Stimulated activated CD4-positive, alpha-beta T cell treated with anti-CD3 and anti-CD28 coated beads, Interleukin-12 subunit alpha, Interleukin-12 subunit beta, amount 100 ng/mL, for 24 hours (primary cell): ENCODE measurements around the gene RBP3.

ENCODE experiments used
- DNase-seq, 2 experiments: peaks; one replicate each; pipeline ENCODE4 v3.0.0-alpha.2; 2020; ENCODE audit warnings: low read depth in 2 of 2

RBP3 gene

DNA sequence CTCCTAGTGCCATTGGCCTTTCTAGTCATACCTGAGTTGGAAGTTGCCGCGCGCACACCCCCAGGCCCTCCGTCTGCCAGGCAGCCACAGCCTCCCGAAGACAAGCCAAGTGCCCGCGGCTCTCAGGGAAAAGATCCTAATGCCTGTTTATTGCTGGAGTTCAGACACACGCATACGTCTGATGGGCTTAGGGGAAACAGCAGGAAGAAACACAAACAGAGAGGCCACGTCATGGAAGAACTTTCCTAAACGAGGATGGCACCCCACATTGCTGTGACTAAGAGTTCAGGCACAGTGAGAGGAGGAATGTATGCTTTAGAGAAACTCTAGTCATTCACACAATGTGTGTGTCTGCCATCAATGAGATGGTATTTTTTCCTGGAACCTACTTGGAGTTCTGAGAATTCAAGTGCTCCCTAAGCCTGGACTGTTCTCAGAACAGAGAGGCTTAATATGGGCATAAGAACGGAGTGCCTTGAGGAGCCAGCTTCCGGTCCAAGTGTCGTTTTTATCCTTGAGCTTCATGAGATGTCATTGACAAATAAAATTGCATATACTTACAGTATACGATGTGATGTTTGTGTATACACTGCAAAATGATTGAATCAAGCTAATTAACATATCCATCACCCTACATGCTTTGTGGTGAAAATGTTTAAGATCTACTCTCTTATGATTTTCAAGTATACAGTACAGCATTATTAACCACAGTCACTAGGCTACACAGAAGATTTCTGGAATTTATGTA lies 11.6 kb upstream of the RBP3 start:
- DNase-seq: no peak

DNA sequence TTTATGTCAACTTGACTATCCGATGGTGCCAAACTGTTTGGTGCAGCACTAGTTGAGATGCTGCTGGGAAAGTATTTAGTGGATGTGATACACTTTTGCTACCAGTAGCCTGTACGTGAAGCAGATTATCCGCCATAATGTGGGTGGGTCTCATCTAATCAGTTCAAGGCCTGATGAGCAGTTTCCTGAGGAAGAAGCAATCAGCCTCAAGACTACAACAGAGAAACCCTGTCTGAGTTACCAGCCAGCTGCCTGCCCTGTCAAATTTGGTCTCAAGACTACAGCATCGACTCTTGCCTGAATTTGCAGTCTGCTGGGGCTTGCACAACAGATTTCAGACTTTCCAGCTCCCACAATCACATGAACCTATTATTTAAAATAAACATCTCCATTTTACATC lies 10.9 kb upstream of the RBP3 start:
- no peak for DNase-seq

DNA sequence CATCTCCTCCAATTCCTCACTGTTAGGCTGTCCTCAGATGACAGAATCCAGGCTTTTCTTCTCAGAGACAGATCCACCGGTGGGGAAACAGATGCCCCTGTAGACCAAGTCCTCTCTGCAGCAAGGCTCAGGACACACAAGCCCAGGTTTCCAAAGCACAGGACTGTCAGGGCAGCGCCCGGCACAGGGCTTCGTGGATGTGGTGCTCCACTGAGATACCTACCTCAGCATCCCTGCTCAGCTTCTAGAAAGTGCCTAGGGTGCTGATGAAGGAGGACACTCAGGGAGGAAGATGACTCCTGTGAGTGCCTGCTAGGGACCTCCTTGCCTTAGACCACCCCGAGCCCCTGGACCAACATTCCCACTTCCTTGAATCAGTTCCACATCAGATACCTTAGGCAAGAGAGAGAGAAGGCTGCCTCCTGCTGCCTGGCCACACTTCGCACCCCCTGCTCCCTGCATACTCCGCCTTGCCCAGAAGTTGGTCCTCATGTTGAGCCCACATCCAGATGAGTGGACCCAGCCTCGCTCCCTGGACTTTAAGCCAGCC lies 8.9 kb upstream of the RBP3 start:
- no peak for DNase-seq

DNA sequence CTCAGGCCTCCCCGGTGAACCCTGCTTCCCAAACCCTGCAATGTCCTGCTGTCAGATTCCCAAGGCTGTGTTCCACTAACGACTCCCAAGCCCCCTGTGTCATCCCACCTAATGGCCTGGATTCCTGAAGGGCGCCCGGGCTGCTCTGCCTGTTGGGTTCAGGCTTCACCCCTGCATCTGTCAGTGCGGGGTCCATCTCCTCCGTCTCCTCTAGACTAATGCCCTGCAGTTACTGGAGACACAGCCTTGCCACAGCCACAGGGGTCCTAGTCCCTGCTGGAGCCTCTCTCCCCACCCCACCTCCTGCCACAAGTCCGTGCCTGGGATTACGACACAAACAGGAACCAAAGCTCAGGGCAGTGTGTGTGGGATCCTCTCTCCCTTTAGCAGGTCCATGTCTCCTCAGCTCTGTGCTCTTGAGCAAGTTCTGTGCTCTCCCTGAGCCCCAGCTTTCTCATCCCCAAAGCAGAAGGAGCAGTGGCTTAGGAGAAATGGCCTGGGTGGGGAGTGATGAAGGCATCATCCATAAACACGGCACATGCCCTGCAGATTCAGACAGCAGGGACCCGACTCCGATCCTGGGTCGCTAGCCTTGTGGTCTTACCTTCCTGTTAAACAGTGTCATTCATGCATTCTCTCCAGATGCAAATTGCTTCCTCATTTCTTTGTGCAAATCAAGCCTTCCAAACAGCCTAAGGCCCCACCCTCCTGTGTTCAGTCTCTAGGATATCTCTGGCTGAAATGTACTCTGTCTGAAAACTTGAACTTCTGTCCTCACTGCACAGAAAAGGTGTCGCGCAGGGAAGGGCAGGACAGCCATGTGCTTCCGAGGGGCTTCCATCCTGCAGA lies 8.2 kb upstream of the RBP3 start:
- DNase-seq: no peak

DNA sequence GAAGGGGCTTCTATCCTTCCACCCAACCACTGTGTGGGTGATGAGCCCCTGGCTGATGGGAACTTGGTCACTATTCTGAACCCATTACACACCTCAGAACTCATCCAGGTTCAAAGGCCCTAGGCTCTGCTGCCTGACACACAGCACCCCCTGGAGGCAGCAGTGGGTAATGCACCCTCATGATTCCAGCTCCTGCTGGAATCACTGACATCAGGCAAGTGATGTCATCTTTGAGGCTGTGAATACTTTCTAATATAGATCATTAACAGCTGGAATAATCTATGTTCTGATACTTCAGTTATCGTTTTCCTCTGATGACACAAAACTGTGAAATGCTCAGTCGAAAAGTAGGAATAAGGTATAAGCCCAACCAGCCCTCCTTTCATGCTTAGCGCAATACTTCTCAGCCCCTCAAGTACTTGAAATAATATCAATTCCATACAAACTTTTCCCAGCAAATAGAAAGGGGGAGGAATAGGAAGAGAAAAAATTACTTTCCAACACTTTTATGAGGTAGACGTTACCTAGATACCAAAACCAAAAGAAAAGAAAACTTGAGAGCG lies 7.5 kb upstream of the RBP3 start:
- peak; percentile 37 to 69 for DNase-seq

DNA sequence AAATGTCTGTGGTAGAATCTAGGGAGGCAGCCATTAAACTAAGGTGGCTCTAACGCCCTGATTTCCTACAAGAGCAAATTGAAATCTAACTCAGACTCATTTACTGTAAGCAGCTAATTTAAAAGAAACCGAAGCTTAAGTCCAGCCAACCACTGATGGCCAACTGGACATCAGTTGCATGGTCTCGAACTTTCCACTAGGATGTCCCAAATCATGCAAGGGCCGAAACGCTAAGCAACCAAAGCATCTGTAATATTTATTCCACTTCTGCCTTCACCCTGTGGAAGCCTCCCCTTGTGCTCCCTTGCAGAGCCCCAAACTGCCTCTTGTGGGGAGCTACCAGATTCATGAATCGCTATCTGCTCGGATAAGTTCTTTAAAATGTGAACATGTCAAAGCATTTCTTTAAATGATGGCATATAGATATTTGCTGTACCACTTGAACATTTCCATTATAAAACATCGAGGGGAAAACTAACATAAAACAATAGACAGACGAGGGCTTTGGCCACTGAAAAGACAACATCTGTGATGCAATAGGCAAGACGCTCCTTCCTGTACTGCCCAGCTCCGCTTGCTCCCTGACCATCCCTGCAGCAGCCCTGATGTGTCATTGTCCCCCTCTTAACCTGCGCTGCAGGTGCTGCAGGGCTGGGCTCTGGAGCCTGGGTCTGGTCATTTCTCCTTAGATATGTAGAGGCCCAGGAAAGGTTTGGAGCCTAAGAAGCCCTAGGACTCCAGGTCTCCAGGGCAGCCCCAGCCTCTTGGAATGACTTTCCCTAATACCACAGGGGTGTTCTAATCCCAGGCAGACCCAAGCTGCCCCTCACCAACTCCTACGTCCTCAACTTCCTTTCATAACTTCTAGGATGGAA lies 2.9 kb upstream of the RBP3 start:
- no peak for DNase-seq

DNA sequence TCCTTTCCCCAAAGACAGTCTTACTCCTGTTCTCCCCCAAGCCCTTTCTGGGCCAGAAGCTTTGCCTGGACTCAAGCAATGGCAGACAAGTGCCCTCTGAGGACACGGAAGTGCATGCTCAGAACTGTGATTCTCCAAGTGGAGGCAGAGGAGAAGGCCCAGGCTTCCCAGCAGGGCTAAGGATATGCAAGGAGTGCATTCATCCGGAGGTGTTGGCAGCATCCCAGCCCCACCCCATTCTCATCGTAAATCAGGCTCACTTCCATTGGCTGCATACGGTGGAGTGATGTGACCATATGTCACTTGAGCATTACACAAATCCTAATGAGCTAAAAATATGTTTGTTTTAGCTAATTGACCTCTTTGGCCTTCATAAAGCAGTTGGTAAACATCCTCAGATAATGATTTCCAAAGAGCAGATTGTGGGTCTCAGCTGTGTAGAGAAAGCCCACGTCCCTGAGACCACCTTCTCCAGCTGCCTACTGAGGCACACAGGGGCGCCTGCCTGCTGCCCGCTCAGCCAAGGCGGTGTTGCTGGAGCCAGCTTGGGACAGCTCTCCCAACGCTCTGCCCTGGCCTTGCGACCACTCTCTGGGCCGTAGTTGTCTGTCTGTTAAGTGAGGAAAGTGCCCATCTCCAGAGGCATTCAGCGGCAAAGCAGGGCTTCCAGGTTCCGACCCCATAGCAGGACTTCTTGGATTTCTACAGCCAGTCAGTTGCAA lies 1.4 kb upstream of the RBP3 start:
- no peak for DNase-seq

DNA sequence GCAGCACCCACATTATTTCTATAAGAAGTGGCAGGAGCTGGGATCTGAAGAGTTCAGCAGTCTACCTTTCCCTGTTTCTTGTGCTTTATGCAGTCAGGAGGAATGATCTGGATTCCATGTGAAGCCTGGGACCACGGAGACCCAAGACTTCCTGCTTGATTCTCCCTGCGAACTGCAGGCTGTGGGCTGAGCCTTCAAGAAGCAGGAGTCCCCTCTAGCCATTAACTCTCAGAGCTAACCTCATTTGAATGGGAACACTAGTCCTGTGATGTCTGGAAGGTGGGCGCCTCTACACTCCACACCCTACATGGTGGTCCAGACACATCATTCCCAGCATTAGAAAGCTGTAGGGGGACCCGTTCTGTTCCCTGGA lies 874 bp upstream of the RBP3 start:
- DNase-seq: no peak

DNA sequence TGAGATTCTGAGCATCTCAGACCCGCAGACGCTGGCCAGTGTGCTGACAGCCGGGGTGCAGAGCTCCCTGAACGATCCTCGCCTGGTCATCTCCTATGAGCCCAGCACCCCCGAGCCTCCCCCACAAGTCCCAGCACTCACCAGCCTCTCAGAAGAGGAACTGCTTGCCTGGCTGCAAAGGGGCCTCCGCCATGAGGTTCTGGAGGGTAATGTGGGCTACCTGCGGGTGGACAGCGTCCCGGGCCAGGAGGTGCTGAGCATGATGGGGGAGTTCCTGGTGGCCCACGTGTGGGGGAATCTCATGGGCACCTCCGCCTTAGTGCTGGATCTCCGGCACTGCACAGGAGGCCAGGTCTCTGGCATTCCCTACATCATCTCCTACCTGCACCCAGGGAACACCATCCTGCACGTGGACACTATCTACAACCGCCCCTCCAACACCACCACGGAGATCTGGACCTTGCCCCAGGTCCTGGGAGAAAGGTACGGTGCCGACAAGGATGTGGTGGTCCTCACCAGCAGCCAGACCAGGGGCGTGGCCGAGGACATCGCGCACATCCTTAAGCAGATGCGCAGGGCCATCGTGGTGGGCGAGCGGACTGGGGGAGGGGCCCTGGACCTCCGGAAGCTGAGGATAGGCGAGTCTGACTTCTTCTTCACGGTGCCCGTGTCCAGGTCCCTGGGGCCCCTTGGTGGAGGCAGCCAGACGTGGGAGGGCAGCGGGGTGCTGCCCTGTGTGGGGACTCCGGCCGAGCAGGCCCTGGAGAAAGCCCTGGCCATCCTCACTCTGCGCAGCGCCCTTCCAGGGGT lies 703 bp downstream of the RBP3 start:
- no peak for DNase-seq

DNA sequence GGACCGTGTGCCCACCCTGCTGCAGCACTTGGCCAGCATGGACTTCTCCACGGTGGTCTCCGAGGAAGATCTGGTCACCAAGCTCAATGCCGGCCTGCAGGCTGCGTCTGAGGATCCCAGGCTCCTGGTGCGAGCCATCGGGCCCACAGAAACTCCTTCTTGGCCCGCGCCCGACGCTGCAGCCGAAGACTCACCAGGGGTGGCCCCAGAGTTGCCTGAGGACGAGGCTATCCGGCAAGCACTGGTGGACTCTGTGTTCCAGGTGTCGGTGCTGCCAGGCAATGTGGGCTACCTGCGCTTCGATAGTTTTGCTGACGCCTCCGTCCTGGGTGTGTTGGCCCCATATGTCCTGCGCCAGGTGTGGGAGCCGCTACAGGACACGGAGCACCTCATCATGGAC lies 1.4 kb downstream of the RBP3 start:
- no peak for DNase-seq

DNA sequence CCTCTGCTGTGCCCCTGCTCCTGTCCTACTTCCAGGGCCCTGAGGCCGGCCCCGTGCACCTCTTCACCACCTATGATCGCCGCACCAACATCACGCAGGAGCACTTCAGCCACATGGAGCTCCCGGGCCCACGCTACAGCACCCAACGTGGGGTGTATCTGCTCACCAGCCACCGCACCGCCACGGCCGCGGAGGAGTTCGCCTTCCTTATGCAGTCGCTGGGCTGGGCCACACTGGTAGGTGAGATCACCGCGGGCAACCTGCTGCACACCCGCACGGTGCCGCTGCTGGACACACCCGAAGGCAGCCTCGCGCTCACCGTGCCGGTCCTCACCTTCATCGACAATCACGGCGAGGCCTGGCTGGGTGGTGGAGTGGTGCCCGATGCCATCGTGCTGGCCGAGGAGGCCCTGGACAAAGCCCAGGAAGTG lies 1.8 kb downstream of the RBP3 start:
- DNase-seq: no peak

DNA sequence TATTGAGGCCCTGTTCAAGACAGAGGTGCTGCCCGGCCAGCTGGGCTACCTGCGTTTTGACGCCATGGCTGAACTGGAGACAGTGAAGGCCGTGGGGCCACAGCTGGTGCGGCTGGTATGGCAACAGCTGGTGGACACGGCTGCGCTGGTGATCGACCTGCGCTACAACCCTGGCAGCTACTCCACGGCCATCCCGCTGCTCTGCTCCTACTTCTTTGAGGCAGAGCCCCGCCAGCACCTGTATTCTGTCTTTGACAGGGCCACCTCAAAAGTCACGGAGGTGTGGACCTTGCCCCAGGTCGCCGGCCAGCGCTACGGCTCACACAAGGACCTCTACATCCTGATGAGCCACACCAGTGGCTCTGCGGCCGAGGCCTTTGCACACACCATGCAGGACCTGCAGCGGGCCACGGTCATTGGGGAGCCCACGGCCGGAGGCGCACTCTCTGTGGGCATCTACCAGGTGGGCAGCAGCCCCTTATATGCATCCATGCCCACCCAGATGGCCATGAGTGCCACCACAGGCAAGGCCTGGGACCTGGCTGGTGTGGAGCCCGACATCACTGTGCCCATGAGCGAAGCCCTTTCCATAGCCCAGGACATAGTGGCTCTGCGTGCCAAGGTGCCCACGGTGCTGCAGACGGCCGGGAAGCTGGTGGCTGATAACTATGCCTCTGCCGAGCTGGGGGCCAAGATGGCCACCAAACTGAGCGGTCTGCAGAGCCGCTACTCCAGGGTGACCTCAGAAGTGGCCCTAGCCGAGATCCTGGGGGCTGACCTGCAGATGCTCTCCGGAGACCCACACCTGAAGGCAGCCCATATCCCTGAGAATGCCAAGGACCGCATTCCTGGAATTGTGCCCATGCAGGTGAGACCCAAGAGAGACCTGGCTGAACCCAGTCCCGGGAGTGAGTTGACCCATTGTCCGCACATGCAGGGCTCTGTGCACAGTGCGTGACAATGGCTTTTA lies 2.8 kb downstream of the RBP3 start:
- no peak for DNase-seq

DNA sequence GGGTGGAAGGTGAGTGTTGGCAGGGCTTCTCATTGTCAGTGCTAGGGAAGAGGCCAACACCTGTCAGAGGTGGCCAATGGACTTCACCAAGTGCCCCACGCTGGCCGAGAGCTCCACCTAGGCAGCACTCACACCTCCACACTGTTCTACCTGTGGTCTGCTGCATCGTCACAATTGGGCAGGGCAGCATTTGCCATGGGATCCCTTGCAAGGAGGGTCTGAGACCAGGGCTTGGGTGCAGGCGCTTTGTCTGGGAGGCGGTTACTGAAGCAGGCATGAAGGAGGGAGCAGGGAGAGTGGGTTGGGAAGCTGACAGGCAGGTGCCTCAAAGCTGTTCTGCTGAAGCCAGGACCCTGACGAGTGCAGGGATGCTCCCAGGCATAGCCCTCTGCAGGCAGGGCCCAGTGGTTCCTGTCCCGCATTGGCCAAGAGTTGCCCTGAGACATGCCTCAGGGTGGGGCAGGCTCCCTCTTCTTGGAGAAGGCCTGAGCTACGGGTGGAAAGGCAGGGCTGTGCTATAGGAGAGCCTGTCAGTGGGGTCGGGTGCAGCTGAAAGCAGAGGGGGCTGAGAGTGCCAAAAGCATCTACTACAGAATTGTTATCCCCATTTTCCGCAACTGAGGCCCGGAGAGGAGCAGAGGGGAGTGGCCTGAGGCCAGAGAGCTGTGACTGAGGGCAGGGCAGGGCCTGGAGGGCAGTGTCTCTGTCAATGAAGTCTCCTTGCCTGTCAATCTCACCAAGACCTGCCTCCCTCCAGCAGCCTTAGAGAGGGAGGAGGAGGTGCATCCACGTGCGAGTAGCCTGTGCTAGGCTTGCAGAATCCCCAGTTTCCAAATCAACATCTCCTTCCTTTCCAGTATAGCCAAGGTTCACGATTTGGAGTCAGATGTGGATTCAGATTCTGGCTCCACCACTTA lies 4.0 kb downstream of the RBP3 start:
- no peak for DNase-seq

DNA sequence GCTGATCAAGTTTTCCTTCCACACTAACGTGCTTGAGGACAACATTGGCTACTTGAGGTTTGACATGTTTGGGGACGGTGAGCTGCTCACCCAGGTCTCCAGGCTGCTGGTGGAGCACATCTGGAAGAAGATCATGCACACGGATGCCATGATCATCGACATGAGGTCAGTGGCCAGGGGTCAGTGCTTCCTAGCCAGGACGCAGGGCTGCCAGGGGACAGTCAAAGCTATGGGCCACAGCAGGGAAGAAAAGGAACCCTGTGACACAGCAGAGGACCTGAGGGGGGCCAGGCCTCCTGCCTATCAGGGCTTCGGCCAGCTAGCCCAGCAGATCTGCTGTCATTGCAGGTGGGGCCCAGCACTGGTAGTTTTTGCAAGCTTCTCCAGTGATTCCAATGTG lies 5.2 kb downstream of the RBP3 start:
- no peak for DNase-seq

DNA sequence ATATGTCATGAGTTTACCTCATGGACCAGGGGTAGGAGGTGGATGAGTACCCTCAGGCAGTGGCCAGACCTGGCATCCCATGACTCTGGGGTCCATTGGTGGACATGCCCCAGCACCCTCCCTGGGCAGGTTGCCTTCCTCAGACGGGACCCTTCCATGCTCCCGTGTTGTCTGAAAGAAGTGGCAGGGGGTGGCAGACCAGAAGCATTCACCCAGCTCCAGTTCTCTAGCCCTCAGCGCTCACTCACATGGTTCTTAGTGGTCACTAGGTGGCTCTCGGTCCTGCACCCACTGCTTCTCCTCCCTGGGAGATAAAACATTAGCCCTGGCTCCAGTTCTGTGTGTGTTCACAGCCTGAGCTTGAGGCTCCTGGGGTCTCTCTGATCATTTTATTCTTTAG lies 6.0 kb downstream of the RBP3 start:
- no peak for DNase-seq

DNA sequence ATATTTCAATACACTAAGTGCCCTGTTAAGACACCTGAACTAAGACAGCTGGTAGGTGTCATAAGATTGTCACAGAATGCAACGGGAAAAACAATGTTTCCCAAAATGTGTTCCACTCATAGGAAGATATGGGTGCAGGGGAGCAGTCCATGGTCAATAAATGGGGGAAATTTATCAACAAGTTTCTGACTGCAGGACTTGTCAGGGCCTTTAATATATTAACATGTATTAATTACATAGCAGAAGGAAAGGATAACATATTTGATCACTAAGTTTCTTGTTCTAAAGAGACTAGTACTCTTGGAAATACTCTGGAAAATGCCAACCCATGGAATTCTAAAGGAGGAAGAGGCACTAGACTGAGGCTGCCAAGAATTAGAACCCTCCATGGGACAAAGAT lies 6.7 kb downstream of the RBP3 start:
- no peak for DNase-seq

DNA sequence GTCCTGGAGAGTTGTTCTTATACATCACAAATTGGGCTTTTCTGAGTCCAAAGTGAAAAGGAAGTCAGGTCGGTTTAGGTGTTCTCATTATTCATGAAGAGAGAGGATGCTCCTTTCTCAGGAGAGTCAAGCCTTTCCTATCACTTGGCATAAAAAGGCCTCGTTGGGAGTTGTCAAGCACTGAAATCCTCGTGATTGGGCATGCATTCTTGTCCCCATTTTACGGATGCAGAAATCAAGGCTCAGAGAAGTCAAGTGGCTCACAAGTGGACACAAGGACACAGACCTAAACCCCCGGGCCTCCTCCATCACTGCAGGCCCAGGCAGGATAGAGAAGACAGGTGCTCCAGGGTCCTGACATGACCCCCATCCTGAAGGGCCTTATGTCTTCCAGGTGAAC lies 8.5 kb downstream of the RBP3 start:
- no peak for DNase-seq

DNA sequence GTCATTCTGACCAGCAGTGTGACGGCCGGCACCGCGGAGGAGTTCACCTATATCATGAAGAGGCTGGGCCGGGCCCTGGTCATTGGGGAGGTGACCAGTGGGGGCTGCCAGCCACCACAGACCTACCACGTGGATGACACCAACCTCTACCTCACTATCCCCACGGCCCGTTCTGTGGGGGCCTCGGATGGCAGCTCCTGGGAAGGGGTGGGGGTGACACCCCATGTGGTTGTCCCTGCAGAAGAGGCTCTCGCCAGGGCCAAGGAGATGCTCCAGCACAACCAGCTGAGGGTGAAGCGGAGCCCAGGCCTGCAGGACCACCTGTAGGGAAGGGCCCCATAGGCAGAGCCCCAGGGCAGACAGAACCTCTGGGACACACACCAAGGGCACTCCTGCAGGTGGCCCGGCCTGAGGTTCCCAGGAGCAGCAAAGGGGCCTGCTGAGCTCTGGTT lies 9.0 kb downstream of the RBP3 start:
- no peak for DNase-seq
